ENCODE data around the gene DIP2C.

DIP2C gene

DNA sequence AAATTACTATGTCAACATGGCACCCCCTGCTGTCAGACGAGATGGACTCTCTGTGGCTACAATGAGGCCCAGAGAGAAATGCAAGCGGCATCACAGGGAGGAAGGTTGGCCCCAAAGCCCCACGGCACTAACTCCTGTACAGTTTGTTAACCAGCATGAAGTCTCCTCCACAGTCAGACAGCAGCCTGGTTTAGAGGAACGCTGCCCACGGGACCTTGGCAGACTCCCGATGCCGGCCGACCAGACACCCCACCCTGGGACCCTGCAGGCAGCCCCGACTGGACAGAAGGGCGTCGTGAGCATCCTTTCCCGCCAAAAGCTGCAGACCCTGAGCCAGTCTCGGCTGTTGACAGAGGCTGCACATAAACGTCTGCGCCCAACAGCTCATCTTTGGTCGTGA, 158.8 kb downstream of the DIP2C start:
- no peaks in the 10 kb centered on the region for H3K36me3 ChIP-seq
- no peaks in the 10 kb centered on the region for H3K9me3 ChIP-seq (ENCODE audit: severe bottlenecking)
- no peaks in the 10 kb centered on the region for H3K27me3 ChIP-seq (ENCODE audit: insufficient read depth, low read depth, severe bottlenecking)
- TF ChIP-seq, protein P1, sequence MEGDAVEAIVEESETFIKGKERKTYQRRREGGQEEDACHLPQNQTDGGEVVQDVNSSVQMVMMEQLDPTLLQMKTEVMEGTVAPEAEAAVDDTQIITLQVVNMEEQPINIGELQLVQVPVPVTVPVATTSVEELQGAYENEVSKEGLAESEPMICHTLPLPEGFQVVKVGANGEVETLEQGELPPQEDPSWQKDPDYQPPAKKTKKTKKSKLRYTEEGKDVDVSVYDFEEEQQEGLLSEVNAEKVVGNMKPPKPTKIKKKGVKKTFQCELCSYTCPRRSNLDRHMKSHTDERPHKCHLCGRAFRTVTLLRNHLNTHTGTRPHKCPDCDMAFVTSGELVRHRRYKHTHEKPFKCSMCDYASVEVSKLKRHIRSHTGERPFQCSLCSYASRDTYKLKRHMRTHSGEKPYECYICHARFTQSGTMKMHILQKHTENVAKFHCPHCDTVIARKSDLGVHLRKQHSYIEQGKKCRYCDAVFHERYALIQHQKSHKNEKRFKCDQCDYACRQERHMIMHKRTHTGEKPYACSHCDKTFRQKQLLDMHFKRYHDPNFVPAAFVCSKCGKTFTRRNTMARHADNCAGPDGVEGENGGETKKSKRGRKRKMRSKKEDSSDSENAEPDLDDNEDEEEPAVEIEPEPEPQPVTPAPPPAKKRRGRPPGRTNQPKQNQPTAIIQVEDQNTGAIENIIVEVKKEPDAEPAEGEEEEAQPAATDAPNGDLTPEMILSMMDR (IDR thresholded peaks at IDR 0.05; ENCODE audit: low read depth, low read length) = no peak
- H3K27ac ChIP-seq = no peak overlapping the region
- DNase-seq = no peak
- H3K4me3 ChIP-seq (ENCODE audit: low read depth, low read length) = no peak overlapping the region

DNA sequence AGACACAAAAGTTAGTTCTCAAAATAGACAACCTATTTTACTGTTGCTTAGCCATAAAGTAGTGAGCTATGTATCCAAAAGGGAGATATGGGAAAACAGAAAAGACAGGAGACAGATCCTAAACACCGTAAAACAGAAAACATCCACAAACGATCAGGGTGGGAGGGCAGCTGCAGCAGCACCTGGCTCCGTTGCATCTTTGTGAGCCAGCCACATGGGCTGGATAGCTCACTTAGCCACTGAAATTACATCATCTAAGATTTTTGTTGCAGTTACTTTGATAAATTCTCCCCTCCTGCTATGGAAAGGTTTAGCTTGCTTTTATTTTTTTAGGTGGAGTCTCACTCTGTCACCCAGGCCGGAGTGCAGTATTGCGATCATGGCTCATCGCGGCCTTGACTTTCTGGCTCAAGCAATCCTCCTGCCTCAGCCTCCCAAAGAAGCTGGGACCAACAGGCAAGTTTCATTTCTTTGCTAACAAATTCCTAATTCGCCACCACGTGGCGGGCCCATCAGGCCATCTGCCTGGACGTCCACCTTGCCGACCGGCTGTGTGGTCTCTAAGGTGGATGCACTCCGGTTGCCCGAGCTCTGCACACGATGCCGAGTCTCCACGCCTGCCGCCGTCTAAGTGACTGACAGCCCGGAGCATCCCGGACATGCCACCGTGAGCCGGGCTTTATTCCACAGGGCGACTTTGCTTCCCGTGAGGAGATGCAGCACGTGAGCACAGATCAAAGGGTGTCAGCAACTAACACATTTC, 159.8 kb downstream of the DIP2C start:
- no peak overlapping the region for H3K4me3 ChIP-seq (ENCODE audit: low read depth, low read length)

DNA sequence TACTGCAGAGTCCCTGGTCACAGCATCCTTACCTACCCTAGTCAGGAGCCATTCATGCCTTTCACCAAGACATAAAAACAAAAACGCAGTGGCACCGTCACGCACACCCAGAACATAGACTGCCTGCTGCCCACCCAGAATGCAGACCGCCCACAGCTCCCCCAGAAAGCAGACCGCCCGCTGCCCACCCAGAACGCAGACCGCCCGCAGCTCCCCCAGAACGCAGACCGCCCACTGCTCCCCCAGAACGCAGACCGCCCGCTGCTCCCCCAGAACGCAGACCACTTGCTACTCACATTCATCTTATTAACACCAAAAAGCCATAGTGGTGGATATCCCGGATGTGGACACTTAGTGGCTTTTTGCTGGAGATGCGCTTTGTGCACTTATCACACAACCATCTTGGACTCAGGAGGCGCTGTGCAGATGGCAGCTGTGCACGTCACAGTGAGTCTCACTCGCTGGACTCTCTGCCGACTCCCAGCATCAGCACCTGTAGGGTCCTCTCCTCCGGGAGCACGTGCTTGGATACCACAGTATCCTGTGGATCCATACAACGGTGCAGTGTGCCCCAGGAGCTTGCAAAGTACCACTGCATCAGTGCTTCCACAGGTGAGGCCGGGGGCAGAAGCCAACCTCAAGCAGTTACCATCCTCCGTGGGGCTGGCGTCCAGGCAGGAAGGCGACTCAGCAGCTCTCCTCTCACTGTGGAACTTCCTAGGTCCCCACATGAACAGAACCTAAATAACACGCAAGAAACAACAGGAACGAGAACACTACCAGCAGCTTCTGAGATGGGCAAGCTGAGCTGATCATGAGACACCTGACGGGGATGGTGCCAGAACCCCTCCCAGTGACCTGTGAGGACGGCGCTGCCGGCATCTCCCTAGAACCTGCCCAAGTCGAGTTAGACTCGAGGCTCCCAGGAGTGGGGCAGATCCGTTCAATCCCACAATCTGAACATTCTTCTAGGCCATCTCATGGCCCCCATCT, 161.0 kb downstream of the DIP2C start:
- DNase-seq = no peak
- H3K4me3 ChIP-seq (ENCODE audit: low read depth, low read length) = no peak overlapping the region
- no peaks in the 10 kb centered on the region for H3K27me3 ChIP-seq (ENCODE audit: insufficient read depth, low read depth, severe bottlenecking)
- no peaks in the 10 kb centered on the region for H3K36me3 ChIP-seq
- TF ChIP-seq, protein P1 (IDR thresholded peaks at IDR 0.05; ENCODE audit: low read depth, low read length) = no peak
- H3K9me3 ChIP-seq (ENCODE audit: severe bottlenecking) = no peaks in the 10 kb centered on the region
- H3K27ac ChIP-seq = no peak overlapping the region

More for the DNA sequence above, 159.8 kb downstream of the DIP2C start:
- Histone ChIP-seq H3K9me3 (ENCODE audit: severe bottlenecking) (no peaks in the 10 kb centered on the region), H3K27me3 (ENCODE audit: insufficient read depth, low read depth, severe bottlenecking) (no peaks in the 10 kb centered on the region), H3K36me3 (no peaks in the 10 kb centered on the region), H3K27ac (no peak overlapping the region)
- TF ChIP-seq, protein P1 (IDR thresholded peaks at IDR 0.05; ENCODE audit: low read depth, low read length) = no peak
- no peak for DNase-seq

DNA sequence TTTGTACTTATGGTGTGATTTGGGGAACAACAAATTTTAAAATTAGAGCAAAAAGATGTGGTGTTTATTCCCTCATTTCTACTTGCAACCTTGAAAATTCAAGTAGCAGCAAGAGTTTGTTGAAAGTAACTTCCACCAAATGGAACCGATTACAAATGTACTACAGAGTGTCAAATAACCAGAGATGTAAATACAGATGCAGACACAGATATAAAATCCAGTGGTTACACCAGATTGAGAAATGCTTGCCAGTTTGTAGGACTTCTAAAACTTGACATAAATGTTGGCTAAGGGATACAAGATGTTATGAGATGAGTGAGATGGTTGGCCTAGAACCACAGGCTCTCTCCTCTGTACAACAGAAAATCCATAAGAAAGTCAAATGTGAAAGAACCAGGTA, 162.1 kb downstream of the DIP2C start:
- Histone ChIP-seq H3K4me3 (ENCODE audit: low read depth, low read length) (no peak overlapping the region), H3K36me3 (no peaks in the 10 kb centered on the region), H3K9me3 (ENCODE audit: severe bottlenecking) (no peaks in the 10 kb centered on the region), H3K27me3 (ENCODE audit: insufficient read depth, low read depth, severe bottlenecking) (no peaks in the 10 kb centered on the region), H3K27ac (no peak overlapping the region)
- TF ChIP-seq, protein P1 (IDR thresholded peaks at IDR 0.05; ENCODE audit: low read depth, low read length) = no peak
- DNase-seq = no peak

DNA sequence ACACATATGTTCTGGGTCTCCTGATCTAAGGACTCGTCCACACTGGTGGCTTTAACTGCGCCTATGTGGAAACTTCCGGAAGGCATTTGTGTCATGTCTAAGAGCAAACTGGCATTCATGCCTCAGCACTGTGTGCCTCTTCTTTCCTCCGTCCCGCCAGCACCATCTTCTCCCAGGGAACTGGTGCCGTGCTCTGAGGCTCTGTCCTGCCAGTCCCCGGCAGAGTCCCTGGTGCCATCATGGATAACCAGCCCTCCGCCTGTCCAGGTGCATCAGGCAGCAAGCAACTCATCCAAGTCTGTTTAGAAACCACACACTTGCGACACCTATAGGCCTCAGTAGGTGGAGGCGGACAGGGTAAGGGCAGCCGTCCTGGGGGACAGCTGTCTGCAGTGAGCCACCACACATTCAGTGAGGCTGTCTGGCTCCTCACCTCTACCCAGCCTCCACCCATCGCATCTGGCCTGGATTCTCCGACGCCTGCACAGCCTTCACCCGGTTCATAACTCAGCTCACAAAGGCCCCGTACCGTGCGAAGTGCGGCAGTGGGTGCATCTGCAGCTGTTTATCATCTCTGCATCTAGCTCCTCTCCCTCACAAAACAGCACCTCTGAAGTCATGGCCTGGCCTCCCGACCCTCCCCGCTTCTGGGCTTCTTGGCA, 162.7 kb downstream of the DIP2C start:
- Histone ChIP-seq H3K27ac (no peak overlapping the region), H3K9me3 (ENCODE audit: severe bottlenecking) (no peaks in the 10 kb centered on the region), H3K27me3 (ENCODE audit: insufficient read depth, low read depth, severe bottlenecking) (no peaks in the 10 kb centered on the region), H3K36me3 (no peaks in the 10 kb centered on the region), H3K4me3 (ENCODE audit: low read depth, low read length) (no peak overlapping the region)
- TF ChIP-seq, protein P1 (IDR thresholded peaks at IDR 0.05; ENCODE audit: low read depth, low read length) = no peak
- DNase-seq = no peak

Data from WERI-Rb-1 (cell line).